NCI-H1417 treated with DMSO at 0.1 percent for 48 hours (cell line): ENCODE results near the gene ERCC6L2.

Source experiments
- DNase-seq: peaks from one replicate; lab custom pipeline; 2025; lab: John Stamatoyannopoulos, UW

Gene ERCC6L2

DNA sequence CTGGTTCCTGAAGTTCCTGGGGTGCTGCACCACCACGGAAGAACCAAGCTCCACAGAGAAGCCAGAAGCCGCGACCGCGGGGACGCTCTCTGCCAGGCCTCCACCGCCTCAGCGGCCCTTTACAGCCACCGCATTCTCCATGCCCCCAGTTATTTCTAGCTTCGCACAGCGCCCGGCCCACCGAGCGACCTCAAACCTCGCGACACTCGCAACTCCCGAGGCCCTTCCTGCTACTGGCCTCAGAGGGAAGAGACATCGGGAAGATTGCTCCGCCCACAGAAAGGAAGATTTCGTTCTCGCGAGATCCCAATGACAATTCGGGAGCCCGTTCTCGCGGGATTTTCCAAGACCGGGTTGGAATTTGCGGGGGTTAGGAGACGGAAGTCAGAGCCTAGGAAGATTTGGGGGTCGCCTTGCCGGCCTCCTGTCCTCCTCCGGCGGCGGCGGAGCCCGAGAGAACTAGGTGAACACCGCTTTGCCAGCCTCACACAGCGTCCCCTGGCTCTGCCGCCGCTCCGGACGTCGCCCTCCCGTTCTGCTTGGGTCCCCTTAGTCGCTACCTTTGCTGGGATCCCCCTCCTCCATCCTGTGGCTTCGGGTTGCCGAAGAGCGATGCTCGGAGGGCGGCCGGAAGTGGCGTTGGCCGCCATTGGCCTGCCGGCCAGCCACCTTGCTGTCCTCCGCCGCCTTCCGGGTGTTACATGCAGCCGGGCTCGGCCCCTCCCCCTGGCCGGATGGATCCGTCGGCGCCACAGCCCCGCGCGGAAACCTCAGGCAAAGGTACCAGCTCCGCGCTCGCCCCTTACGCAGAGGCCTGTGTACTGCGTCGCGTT is at the start of gene ERCC6L2:
Gene ERCC6L2 (plus strand): TSS at position 387 of the 833 bp plus-strand sequence. CDS start 348 bp downstream, at position 735.
- DNase-seq: peak; percentile 95

DNA sequence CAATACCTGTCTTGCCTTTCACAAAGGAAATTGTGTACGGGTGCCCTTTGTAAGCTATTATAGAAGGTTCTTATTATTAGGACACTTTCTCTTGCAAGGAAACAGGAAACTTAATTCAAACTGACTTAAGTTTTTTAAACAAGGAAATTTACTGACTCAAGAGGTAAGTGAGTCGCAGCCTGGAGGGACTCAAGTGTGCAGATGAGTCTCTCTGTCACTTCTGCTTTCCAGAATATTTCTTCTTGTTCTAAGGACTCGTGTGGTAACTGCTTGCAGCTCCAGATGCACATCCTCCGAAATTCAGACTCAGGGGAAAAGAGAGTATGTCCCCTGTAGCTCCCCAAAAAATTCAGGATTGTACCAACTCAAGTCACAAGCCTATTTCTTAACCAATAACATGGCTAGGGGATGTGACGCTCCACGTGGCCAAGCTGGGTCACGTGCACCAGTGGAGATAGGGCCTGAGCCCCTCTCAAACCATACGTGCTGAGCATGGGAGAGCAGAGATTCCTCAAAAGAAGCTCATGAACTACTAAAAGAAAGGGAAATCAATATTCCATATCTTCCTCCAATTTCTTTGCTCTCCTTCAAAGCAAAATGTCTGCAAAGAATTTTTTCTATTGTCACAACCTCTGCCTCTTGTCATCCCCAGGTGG is 49.2 kb upstream of the ERCC6L2 start:
- no peak for DNase-seq

DNA sequence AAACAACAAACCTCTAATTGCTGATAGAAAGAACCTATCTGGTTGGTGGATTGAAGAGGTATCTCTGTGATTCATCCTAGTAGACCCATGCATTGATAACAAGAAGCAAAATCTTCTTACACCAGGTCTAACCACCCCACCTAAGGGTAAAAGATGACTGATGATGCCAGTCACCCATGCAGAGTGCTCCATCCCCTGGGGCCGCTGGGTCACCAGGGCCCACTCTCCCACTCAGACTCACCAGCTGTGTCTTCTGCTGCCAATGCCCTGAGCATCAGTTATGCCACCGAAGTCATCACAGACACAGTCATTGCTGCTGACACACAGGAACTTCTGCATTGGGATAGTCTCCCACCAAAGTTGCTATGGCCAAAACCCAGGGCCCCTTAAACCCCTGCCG is 44.7 kb upstream of the ERCC6L2 start:
- no peak for DNase-seq

- no peak for DNase-seq
These were observed 43.7 kb upstream of the ERCC6L2 start for GRCh38 chr9:95831810-95832209.

- no peak for DNase-seq
These were observed 41.8 kb upstream of the ERCC6L2 start for GRCh38 chr9:95833546-95834178.

- no peak for DNase-seq
These were observed 41.1 kb upstream of the ERCC6L2 start for GRCh38 chr9:95834281-95834907.

DNA sequence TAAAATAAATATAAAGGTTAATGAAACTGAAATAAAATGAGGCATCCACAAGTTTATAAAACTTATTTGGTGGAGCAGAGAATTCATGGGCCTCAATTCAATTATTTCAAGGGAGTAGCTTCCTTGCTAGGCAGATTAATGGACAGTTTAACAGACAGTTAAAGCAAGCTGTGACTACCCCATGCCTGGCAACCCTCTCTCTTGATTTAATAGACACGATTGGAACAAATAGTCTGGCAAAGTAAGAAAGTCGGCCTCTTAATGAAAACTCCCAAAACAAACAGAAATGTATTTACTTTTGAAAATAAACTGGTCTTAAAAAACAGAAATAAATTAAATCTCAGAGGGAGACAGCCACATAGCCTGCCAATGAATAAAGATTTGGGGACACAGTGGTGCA is 40.1 kb upstream of the ERCC6L2 start:
- DNase-seq: no peak

DNA sequence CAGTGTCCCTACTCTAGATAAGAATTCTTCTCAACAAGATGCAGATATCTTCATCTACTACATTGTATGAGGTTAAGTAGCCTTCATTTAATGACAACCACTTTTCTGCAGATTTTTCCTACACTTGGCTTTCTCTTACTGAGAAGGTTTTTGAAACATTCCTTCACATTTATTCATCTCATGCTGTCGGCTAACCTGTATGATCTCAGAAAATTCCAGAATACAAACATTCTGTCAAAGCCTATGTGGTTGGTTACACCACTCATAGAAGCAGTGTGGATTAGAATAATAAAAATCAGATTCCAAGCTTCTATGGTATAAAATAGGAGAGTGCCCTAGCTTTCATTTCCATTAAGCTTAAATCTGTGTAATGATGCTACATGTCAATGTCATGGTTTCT is 39.4 kb upstream of the ERCC6L2 start:
- no peak for DNase-seq

GRCh38 chr9:95839012-95839411 is 36.5 kb upstream of the ERCC6L2 start:
- no peak for DNase-seq

DNA sequence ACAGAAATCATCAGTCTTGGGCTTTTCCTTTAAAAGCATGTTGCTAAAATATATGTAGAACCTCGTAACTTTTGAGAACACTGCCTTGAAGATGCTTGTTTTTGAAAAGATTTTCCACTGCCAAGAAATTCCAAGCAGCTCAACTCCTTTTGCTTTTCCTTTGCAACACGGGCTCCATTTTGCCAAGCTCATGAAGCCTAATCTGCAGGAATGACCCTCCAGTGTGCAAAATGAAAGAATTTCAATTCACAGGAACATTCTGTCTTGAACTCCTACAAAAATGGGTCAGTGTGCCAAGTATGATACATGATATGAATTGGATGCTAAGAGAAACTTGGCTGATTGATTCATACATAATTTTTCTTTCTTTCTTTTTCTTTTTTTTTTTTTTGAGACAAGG is 35.4 kb upstream of the ERCC6L2 start:
- no peak for DNase-seq

DNA sequence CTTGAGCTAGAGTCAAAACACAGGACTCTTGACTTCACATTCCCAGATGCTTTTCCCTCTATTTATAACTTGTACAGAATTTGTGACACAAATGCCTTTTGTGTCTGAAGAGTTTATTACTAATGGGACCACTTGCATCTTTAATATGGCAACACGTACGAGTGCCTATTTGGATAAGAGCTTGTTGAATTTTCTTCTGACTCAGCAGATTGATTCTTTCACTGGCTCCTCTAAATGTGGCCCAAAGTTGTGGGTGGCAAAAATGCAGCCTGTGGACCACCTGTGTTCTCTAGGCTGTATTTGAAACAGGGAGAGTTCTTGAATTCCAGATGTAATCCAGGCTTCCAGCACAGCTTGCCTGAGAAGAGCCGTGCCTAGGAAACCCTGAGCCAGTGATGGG is 34.1 kb upstream of the ERCC6L2 start:
- DNase-seq: no peak

- no peak for DNase-seq
These were observed 29.7 kb upstream of the ERCC6L2 start for GRCh38 chr9:95845751-95846150.

DNA sequence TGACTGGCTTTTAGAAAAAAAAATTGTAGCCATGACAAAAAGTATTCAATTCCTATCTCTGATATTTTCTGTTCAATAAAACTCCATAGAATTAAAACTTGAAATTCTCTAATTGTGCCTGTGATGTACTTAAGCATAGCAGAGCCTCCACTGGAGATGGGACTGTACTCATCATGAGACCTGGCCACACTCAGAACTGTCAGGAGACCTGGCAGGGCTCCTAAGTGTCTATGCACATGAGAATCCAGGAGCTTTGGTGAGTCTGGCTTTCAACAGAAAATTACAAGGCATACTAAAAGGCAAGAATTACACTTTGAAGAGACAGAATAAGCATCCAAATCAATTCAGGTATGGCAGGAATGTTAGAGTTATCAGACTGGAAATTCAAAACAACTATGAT is 26.7 kb upstream of the ERCC6L2 start:
- no peak for DNase-seq

GRCh38 chr9:95852059-95853032 is 23.1 kb upstream of the ERCC6L2 start:
- no peak for DNase-seq

GRCh38 chr9:95854386-95855020 is 21.0 kb upstream of the ERCC6L2 start:
- DNase-seq: no peak

- no peak for DNase-seq
These were observed 19.5 kb upstream of the ERCC6L2 start for GRCh38 chr9:95855961-95856360.

GRCh38 chr9:95857124-95857523 is 18.4 kb upstream of the ERCC6L2 start:
- no peak for DNase-seq

DNA sequence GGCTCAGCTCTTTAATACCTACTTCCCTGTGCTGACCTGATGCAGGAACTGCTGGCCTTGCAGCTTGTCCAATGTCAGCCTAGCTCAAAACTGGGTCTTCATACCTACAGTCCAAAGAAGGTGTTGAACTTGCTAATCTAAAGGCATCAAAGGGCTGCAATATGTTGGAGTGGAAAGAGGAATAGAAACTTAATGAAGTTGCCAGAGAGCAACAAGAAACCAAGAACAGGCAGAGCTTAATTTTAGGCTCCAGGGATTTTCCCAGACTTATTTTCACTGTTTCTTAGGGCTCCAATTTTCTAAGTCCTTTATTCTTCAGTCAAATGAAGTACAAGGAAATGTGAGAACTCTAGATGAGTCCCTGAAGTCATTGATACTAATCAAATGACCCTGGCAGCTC is 17.6 kb upstream of the ERCC6L2 start:
- DNase-seq: no peak

GRCh38 chr9:95862343-95862742 is 13.1 kb upstream of the ERCC6L2 start:
- no peak for DNase-seq

GRCh38 chr9:95864852-95865580 is 10.5 kb upstream of the ERCC6L2 start:
- DNase-seq: no peak
